SK-N-SH (cell line): ENCODE measurements around the gene SSBP2. TPM values are rescaled to one million over a fixed set of nuclear protein-coding genes. Genes with fewer than 3 reads are reported as not detected.

Experiments used
- CTCF ChIA-PET: fragments of 300-600, 350-600 bp; formaldehyde crosslinking; extraction: SDS; loops from one replicate; lab custom pipeline; 2021; lab: Yijun Ruan, JAX
- POLR2A ChIA-PET: fragments of 350-600 bp; sonication (Branson Sonifier 250); formaldehyde crosslinking; extraction: SDS; loops from one replicate; lab custom pipeline; 2020; ENCODE audit warnings: antibody characterized with exemption, inconsistent platforms; lab: Yijun Ruan, JAX
- DNase-seq: peaks from one replicate; pipeline ENCODE4 v3.0.0; 2012
- H2AFZ ChIP-seq: fragments of 200-600 bp; sonication (generic); 2 replicates; pipeline ENCODE4 v1.8.1; 2016; ENCODE audit warnings: antibody characterized with exemption, mild to moderate bottlenecking, low read depth
- H3F3A ChIP-seq: fragments of 200-600 bp; sonication (generic); replicated peaks from 2 replicates; pipeline ENCODE3; 2016; ENCODE audit warnings: antibody characterized with exemption, mild to moderate bottlenecking; ENCODE audit not compliant: insufficient read depth
- H3K27ac ChIP-seq, 2 experiments: fragments of 200-500 bp in 1 of 2; fragments of 200-600 bp in 1 of 2; sonication (Bioruptor generic) in 1 of 2; sonication (generic), shearing (Covaris generic) in 1 of 2; 2 replicates each; pipeline versions ENCODE4 v1.5.1 to v1.6.1; 2014 to 2016; ENCODE audit warnings: low read depth in 2 of 2, inconsistent platforms in 1 of 2, low read length in 1 of 2, mild to moderate bottlenecking in 1 of 2, mixed read lengths in 1 of 2
- H3K27me3 ChIP-seq: fragments of 200-600 bp; sonication (generic), shearing (Covaris generic); 2 replicates; pipeline ENCODE4 v1.6.1; 2016; ENCODE audit warnings: mixed run types; ENCODE audit not compliant: insufficient read depth
- H3K36me3 ChIP-seq, 2 experiments: fragments of 200-500 bp in 1 of 2; fragments of 200-600 bp in 1 of 2; sonication (Bioruptor generic) in 1 of 2; sonication (generic) in 1 of 2; replicated peaks in 1 of 2; 2 replicates each; pipeline versions ENCODE3 to v1.5.1; 2014 to 2016; ENCODE audit warnings: low read length in 1 of 2, mild to moderate bottlenecking in 1 of 2; ENCODE audit not compliant: insufficient read depth in 2 of 2, control insufficient read depth in 1 of 2
- H3K4me1 ChIP-seq, 2 experiments: fragments of 200-500 bp in 1 of 2; fragments of 200-600 bp in 1 of 2; sonication (Bioruptor generic) in 1 of 2; sonication (generic), shearing (Covaris generic) in 1 of 2; 2 replicates each; pipeline versions ENCODE4 v1.5.1 to v1.6.1; 2014 to 2016; ENCODE audit warnings: low read depth in 1 of 2, low read length in 1 of 2, mixed run types in 1 of 2; ENCODE audit not compliant: insufficient read depth in 2 of 2, control insufficient read depth in 1 of 2
- H3K4me2 ChIP-seq: fragments of 200-600 bp; sonication (generic), shearing (Covaris generic); 2 replicates; pipeline ENCODE4 v1.6.1; 2017; ENCODE audit warnings: mixed run types
- H3K4me3 ChIP-seq, 2 experiments: fragments of 200-500 bp in 1 of 2; fragments of 200-600 bp in 1 of 2; sonication (Bioruptor generic) in 1 of 2; sonication (generic), shearing (Covaris generic) in 1 of 2; 2 replicates each; pipeline versions ENCODE4 v1.5.1 to v1.8.1; 2014 to 2016; ENCODE audit warnings: low read depth in 2 of 2, inconsistent platforms in 1 of 2, low read length in 1 of 2, mild to moderate bottlenecking in 1 of 2, mixed read lengths in 1 of 2, moderate library complexity in 1 of 2
- H3K79me2 ChIP-seq: fragments of 200-600 bp; sonication (generic); 2 replicates; pipeline ENCODE4 v1.8.1; 2017; ENCODE audit warnings: mild to moderate bottlenecking; ENCODE audit not compliant: insufficient read depth
- H3K9ac ChIP-seq: fragments of 200-600 bp; sonication (generic); 2 replicates; pipeline ENCODE4 v1.6.1; 2017; ENCODE audit warnings: mixed run types
- H3K9me2 ChIP-seq: fragments of 200-600 bp; sonication (generic); 2 replicates; pipeline ENCODE4 v1.6.1; 2017; ENCODE audit warnings: mixed run types
- H3K9me3 ChIP-seq: fragments of 200-600 bp; sonication (generic); 2 replicates; pipeline ENCODE4 v1.6.1; 2017; ENCODE audit warnings: mixed run types, mild to moderate bottlenecking, moderate library complexity
- H4K20me1 ChIP-seq: fragments of 200-600 bp; sonication (generic); 2 replicates; pipeline ENCODE4 v1.6.1; 2017; ENCODE audit warnings: mild to moderate bottlenecking, mixed run types; ENCODE audit not compliant: insufficient read depth
- EP300 ChIP-seq, 2 experiments: IDR thresholded peaks; 2 replicates each; pipeline versions ENCODE4 v1.4.0 to v1.6.1; 2012; ENCODE audit warnings: borderline replicate concordance in 1 of 2, low read depth in 1 of 2, low read length in 1 of 2
- FOXM1 ChIP-seq: IDR thresholded peaks from 2 replicates; pipeline ENCODE4 v1.4.0; 2012; ENCODE audit warnings: low read depth, mild to moderate bottlenecking
- GABPA ChIP-seq: IDR thresholded peaks from 2 replicates; pipeline ENCODE4 v1.4.0; 2012; ENCODE audit warnings: low read depth, mild to moderate bottlenecking
- JUND ChIP-seq: IDR thresholded peaks from 2 replicates; pipeline ENCODE4 v1.4.0; 2012
- NRF1 ChIP-seq: IDR thresholded peaks from 2 replicates; pipeline ENCODE4 v1.6.1; 2012; ENCODE audit warnings: low read depth, mild to moderate bottlenecking, low read length
- RAD21 ChIP-seq: IDR thresholded peaks from 2 replicates; pipeline ENCODE4 v1.6.1; 2012; ENCODE audit warnings: mild to moderate bottlenecking, low read length
- RCOR1 ChIP-seq: fragments of 150-350 bp; IDR thresholded peaks from 2 replicates; pipeline ENCODE4 v1.6.1; 2017; ENCODE audit warnings: antibody characterized with exemption, low read length
- RFX5 ChIP-seq: IDR thresholded peaks from 2 replicates; pipeline ENCODE4 v1.6.1; 2012; ENCODE audit warnings: mild to moderate bottlenecking, improper control_type of control experiment, low read length
- RXRA ChIP-seq: IDR thresholded peaks from 2 replicates; pipeline ENCODE4 v1.4.0; 2012; ENCODE audit warnings: low read depth, mild to moderate bottlenecking, borderline replicate concordance
- SIN3A ChIP-seq: IDR thresholded peaks from 2 replicates; pipeline ENCODE4 v1.6.1; 2012; ENCODE audit warnings: low read depth, mild to moderate bottlenecking, low read length, moderate library complexity, borderline replicate concordance
- TAF1 ChIP-seq: IDR thresholded peaks from 2 replicates; pipeline ENCODE4 v1.6.1; 2012; ENCODE audit warnings: low read depth, mild to moderate bottlenecking, low read length, moderate library complexity, borderline replicate concordance
- TCF12 ChIP-seq: IDR thresholded peaks from 2 replicates; pipeline ENCODE4 v1.4.0; 2012
- YY1 ChIP-seq: IDR thresholded peaks from 2 replicates; pipeline ENCODE4 v1.4.0; 2012; ENCODE audit warnings: low read depth, mild to moderate bottlenecking
- WGBS: methylation state at CpG from one replicate; pipeline ENCODE4 v1.1.6; 2017; ENCODE audit warnings: low lambda C conversion rate; 5-methylcytosine and 5-hydroxymethylcytosine counted together
- polyA plus RNA-seq, 3 experiments: library from polyadenylated mRNA; depleted of rRNA; stranded (reverse); fragments of >200 nt; gene quantifications; 2 replicates each; pipeline ENCODE4 v1.2.3, GENCODE V29; 2012
- TF ChIP-seq, protein P1 (sequence below): IDR thresholded peaks from 2 replicates; pipeline ENCODE4 v1.6.1; 2012; ENCODE audit warnings: mild to moderate bottlenecking, low read depth, low read length, moderate library complexity
- TF ChIP-seq, protein P2 (sequence below): fragments of 150-350 bp; IDR thresholded peaks from 2 replicates; pipeline ENCODE4 v1.6.1; 2016; ENCODE audit warnings: mild to moderate bottlenecking, low read depth, low read length
- TF ChIP-seq, protein P3 (sequence below): IDR thresholded peaks from 2 replicates; pipeline ENCODE4; 2012
- TF ChIP-seq, protein P4 (sequence below): IDR thresholded peaks from 2 replicates; pipeline ENCODE4 v1.4.0; 2012; ENCODE audit warnings: low read depth, borderline replicate concordance

The SSBP2 gene
- polyA plus RNA-seq, 1 of the 3 experiments (the other 2 are of a cell fraction), result 35.3 TPM

DNA sequence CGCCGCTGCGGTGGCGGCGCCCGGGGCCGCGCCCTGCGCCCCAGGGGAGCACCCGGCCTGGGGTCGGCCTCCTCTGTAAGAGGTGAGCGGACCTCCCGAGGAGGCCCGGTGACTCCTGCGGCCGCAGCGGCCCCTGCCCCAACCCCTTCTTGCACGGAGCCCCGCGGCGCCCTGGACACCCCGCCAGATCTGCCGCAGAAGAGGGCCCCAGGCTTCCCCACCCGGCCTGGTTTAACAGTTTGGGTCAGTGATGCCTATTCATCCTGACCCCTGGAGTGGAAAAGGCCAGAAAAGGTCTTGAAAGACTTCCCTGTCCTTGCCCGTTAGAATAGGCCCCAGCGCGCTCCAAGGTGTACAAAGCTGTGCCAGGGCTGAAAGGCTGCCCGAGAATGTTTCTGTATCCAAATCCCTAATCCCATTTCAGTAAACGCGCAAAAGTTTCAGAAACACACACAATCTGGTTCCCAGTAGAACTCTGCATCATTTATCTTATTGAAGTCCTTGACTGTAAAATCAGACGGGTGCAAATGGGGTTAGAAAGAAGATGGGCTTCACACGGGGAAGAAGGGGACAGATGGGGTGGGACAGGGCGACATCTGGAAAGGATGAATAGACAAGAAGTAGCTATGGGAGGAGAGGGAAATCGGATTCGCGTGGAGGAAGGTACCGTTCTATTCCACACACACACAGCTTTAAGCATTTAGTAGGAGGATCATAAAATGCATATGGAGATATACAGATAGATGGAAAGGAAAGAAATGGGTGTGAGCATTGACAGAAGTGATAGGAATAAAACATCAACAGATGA lies 1.1 kb upstream of the SSBP2 start:
- H3K4me2 ChIP-seq, result peak overlapping the region; percentile 80
- H3K9ac ChIP-seq, result peak overlapping the region; percentile 77
- no peaks in the 10 kb centered on the region for H3K27me3 ChIP-seq
- no peak for DNase-seq
- no peaks in the 10 kb centered on the region for H3K9me2 ChIP-seq
- H3K79me2 ChIP-seq, result no peaks in the 10 kb centered on the region; the same call in none of the 2 replicates
- POLR2A ChIA-PET, result interaction anchor here (1.0 to 2.9 kb wide), 7 partner anchors 27 to 413 kb away, joined by 3 to 97 read pairs (median 9); partner anchors contain the start of gene ATG10
- peak overlapping the region; percentile 80 to 95 for H3K27ac ChIP-seq
- peaks cover 10 to 17% of the 10 kb centered on the region in 2 experiments; a peak in 3 of 4 replicates for H3K4me1 ChIP-seq
- no peaks in the 10 kb centered on the region for H3K36me3 ChIP-seq
- peak overlapping the region; percentile 81 for H2AFZ ChIP-seq
- 70% methylated on average over 22 of the region's 37 CpGs for WGBS
- TF ChIP-seq RAD21 (no peak), RCOR1 (no peak), RFX5 (no peak), FOXM1 (no peak), TCF12 (no peak), EP300 (IDR thresholded peaks at IDR 0.05; ENCODE audit: borderline replicate concordance in 1 of 2, low read depth in 1 of 2, low read length in 1 of 2) (no peak), NRF1 (no peak), GABPA (no peak), YY1 (no peak), JUND (no peak), RXRA (no peak), TAF1 (no peak), SIN3A (no peak)
- TF ChIP-seq, protein P1, sequence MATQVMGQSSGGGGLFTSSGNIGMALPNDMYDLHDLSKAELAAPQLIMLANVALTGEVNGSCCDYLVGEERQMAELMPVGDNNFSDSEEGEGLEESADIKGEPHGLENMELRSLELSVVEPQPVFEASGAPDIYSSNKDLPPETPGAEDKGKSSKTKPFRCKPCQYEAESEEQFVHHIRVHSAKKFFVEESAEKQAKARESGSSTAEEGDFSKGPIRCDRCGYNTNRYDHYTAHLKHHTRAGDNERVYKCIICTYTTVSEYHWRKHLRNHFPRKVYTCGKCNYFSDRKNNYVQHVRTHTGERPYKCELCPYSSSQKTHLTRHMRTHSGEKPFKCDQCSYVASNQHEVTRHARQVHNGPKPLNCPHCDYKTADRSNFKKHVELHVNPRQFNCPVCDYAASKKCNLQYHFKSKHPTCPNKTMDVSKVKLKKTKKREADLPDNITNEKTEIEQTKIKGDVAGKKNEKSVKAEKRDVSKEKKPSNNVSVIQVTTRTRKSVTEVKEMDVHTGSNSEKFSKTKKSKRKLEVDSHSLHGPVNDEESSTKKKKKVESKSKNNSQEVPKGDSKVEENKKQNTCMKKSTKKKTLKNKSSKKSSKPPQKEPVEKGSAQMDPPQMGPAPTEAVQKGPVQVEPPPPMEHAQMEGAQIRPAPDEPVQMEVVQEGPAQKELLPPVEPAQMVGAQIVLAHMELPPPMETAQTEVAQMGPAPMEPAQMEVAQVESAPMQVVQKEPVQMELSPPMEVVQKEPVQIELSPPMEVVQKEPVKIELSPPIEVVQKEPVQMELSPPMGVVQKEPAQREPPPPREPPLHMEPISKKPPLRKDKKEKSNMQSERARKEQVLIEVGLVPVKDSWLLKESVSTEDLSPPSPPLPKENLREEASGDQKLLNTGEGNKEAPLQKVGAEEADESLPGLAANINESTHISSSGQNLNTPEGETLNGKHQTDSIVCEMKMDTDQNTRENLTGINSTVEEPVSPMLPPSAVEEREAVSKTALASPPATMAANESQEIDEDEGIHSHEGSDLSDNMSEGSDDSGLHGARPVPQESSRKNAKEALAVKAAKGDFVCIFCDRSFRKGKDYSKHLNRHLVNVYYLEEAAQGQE, result no peak
- TF ChIP-seq, protein P2, sequence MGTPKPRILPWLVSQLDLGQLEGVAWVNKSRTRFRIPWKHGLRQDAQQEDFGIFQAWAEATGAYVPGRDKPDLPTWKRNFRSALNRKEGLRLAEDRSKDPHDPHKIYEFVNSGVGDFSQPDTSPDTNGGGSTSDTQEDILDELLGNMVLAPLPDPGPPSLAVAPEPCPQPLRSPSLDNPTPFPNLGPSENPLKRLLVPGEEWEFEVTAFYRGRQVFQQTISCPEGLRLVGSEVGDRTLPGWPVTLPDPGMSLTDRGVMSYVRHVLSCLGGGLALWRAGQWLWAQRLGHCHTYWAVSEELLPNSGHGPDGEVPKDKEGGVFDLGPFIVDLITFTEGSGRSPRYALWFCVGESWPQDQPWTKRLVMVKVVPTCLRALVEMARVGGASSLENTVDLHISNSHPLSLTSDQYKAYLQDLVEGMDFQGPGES, result no peak
- TF ChIP-seq, protein P3, sequence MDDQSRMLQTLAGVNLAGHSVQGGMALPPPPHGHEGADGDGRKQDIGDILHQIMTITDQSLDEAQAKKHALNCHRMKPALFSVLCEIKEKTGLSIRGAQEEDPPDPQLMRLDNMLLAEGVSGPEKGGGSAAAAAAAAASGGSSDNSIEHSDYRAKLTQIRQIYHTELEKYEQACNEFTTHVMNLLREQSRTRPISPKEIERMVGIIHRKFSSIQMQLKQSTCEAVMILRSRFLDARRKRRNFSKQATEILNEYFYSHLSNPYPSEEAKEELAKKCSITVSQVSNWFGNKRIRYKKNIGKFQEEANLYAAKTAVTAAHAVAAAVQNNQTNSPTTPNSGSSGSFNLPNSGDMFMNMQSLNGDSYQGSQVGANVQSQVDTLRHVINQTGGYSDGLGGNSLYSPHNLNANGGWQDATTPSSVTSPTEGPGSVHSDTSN, result no peak
- TF ChIP-seq, protein P4, sequence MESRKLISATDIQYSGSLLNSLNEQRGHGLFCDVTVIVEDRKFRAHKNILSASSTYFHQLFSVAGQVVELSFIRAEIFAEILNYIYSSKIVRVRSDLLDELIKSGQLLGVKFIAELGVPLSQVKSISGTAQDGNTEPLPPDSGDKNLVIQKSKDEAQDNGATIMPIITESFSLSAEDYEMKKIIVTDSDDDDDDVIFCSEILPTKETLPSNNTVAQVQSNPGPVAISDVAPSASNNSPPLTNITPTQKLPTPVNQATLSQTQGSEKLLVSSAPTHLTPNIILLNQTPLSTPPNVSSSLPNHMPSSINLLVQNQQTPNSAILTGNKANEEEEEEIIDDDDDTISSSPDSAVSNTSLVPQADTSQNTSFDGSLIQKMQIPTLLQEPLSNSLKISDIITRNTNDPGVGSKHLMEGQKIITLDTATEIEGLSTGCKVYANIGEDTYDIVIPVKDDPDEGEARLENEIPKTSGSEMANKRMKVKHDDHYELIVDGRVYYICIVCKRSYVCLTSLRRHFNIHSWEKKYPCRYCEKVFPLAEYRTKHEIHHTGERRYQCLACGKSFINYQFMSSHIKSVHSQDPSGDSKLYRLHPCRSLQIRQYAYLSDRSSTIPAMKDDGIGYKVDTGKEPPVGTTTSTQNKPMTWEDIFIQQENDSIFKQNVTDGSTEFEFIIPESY, result no peak
- TF ChIP-seq, all 33 proteins: peak for 0
- Histone ChIP-seq H3K4me3 (peak overlapping the region in 1 of 2 experiments; percentile 49; a peak in 2 of 4 replicates), H4K20me1 (peaks cover 2% of the 10 kb centered on the region; the same call in 1 of the 2 replicates), H3F3A (peaks cover 4% of the 10 kb centered on the region), H3K9me3 (no peaks in the 10 kb centered on the region)
- CTCF ChIA-PET, result interaction anchor here (0.9 to 4.0 kb wide), 9 partner anchors 18 to 414 kb away, joined by 3 to 56 read pairs (median 5); no protein-coding TSS in a partner anchor
